Fibroblast of lung (primary cell): ENCODE measurements around the gene RNF10. TPM values are rescaled to one million over a fixed set of nuclear protein-coding genes. Genes with fewer than 3 reads are reported as not detected.

Source experiments
- DNase-seq, 2 donors: peaks; one replicate each; pipeline versions ENCODE4 v3.0.0 to v3.0.0-alpha.2; 2010; ENCODE audit warnings: low read depth in 2 of 2
- H2AFZ ChIP-seq: 2 replicates; pipeline ENCODE4 v1.5.1; 2012; ENCODE audit warnings: low read length, control low read depth, inconsistent platforms
- H3K27ac ChIP-seq: 2 replicates; pipeline ENCODE4 v1.5.1; 2011; ENCODE audit warnings: low read length, control low read depth; ENCODE audit not compliant: insufficient read depth
- H3K27me3 ChIP-seq: 2 replicates; pipeline ENCODE4 v1.5.1; 2011; ENCODE audit warnings: mild to moderate bottlenecking, low read length; ENCODE audit not compliant: control insufficient read depth, insufficient read depth
- H3K36me3 ChIP-seq: 2 replicates; pipeline ENCODE4 v1.5.1; 2011; ENCODE audit warnings: low read length; ENCODE audit not compliant: control insufficient read depth, insufficient read depth
- H3K4me1 ChIP-seq: 2 replicates; pipeline ENCODE4 v1.5.1; 2011; ENCODE audit warnings: low read length; ENCODE audit not compliant: control insufficient read depth, insufficient read depth; ENCODE audit errors: extremely low read depth
- H3K4me2 ChIP-seq: 2 replicates; pipeline ENCODE4 v1.5.1; 2011; ENCODE audit warnings: low read length, control low read depth; ENCODE audit not compliant: insufficient read depth; ENCODE audit errors: extremely low read depth
- H3K4me3 ChIP-seq, 4 experiments: fragments of 200-600 bp in 1 of 4; sonication (generic) in 1 of 4; replicated peaks in 1 of 4; 2 replicates each; pipeline ENCODE4 v1.5.1; 2011 to 2016; ENCODE audit warnings: low read length in 4 of 4, low read depth in 3 of 4, mild to moderate bottlenecking in 3 of 4, control low read depth in 2 of 4, inconsistent platforms in 1 of 4, mixed read lengths in 1 of 4; ENCODE audit not compliant: insufficient read depth in 1 of 4; ENCODE audit errors: control extremely low read depth in 1 of 4
- H3K79me2 ChIP-seq: 2 replicates; pipeline ENCODE4 v1.5.1; 2012; ENCODE audit warnings: mild to moderate bottlenecking, low read length, inconsistent platforms; ENCODE audit not compliant: control insufficient read depth, insufficient read depth
- H3K9ac ChIP-seq: 2 replicates; pipeline ENCODE4 v1.5.1; 2011; ENCODE audit warnings: mild to moderate bottlenecking, low read length, control low read depth; ENCODE audit not compliant: insufficient read depth
- H3K9me3 ChIP-seq: 2 replicates; pipeline ENCODE4 v1.5.1; 2012; ENCODE audit warnings: low read depth, low read length; ENCODE audit not compliant: control insufficient read depth, insufficient read depth
- H4K20me1 ChIP-seq: 2 replicates; pipeline ENCODE4 v1.5.1; 2011; ENCODE audit warnings: low read length; ENCODE audit not compliant: control insufficient read depth, insufficient read depth; ENCODE audit errors: extremely low read depth
- CTCF ChIP-seq, 2 donors: IDR thresholded peaks in 1 of 2; conservative IDR thresholded peaks in 1 of 2; 1 replicate in 1 of 2; 2 replicates in 1 of 2; pipeline ENCODE4 v1.5.1; 2011 to 2012; ENCODE audit warnings: low read length in 2 of 2, control low read depth in 1 of 2, inconsistent platforms in 1 of 2, low read depth in 1 of 2, mild to moderate bottlenecking in 1 of 2
- EZH2 ChIP-seq: IDR thresholded peaks from 2 replicates; pipeline ENCODE4 v1.5.1; 2012; ENCODE audit warnings: low read length, control low read depth, mild to moderate bottlenecking; ENCODE audit errors: missing control alignments
- polyA plus RNA-seq, 2 donors: library from polyadenylated mRNA; depleted of rRNA in 1 of 2; stranded (reverse) in 1 of 2; unstranded in 1 of 2; fragments of >200 nt; gene quantifications; 2 replicates each; pipeline ENCODE4 v1.2.1, GENCODE V29; 2011 to 2012; ENCODE audit warnings: missing spikeins in 1 of 2
- total RNA-seq: library from RNA; depleted of rRNA; stranded (reverse); fragments of >200 nt; gene quantifications from 2 replicates; pipeline ENCODE4 v1.2.1, GENCODE V29; 2014

RNF10 gene
- total and polyA plus RNA-seq, 2 donors (not counting 1 experiment from before 2014, with no cell fraction given), result 174 to 184 TPM

GRCh38 chr12:120562906-120563305, 28.8 kb downstream of the RNF10 start:
- Histone ChIP-seq H2AFZ (no peak overlapping the region), H4K20me1 (no peaks in the 10 kb centered on the region), H3K4me3 (no peak overlapping the region), H3K27ac (no peak overlapping the region), H3K4me1 (no peaks in the 10 kb centered on the region), H3K4me2 (no peak overlapping the region), H3K9ac (no peak overlapping the region), H3K79me2 (no peaks in the 10 kb centered on the region), H3K36me3 (peaks cover 19% of the 10 kb centered on the region), H3K27me3 (no peaks in the 10 kb centered on the region), H3K9me3 (no peaks in the 10 kb centered on the region)
- no peak for TF ChIP-seq EZH2
- TF ChIP-seq CTCF (conservative IDR thresholded peaks at IDR 0.05 in 1 of 2, IDR thresholded peaks at IDR 0.05 in 1 of 2; ENCODE audit: low read depth in 1 of 2, low read length in 2 of 2), result no peak
- DNase-seq, result no peak

DNA sequence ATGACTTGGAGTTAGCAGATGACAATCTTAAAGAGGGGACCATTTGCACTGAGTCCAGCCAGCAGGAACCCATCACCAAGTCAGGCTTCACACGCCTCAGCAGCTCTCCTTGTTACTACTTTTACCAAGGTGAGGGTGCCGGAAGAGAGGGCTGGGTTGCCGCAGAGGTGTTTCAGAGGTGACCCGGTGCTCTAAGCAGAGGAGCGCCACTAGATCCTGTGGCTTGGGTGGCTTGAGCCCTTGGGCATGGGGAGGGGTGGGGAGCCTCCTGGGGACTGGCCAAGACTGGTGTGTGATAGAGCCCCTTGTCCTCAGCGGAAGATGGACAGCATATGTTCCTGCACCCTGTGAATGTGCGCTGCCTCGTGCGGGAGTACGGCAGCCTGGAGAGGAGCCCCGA, 29.3 kb downstream of the RNF10 start:
- Histone ChIP-seq H4K20me1 (no peaks in the 10 kb centered on the region), H3K27ac (no peak overlapping the region), H3K9me3 (no peaks in the 10 kb centered on the region), H3K4me1 (no peaks in the 10 kb centered on the region), H3K36me3 (peaks cover 19% of the 10 kb centered on the region), H2AFZ (no peak overlapping the region), H3K4me2 (no peak overlapping the region), H3K4me3 (no peak overlapping the region), H3K9ac (no peak overlapping the region), H3K79me2 (no peaks in the 10 kb centered on the region), H3K27me3 (no peaks in the 10 kb centered on the region)
- DNase-seq, result no peak
- TF ChIP-seq EZH2 (no peak), CTCF (conservative IDR thresholded peaks at IDR 0.05 in 1 of 2, IDR thresholded peaks at IDR 0.05 in 1 of 2; ENCODE audit: low read depth in 1 of 2, low read length in 2 of 2) (no peak)

DNA sequence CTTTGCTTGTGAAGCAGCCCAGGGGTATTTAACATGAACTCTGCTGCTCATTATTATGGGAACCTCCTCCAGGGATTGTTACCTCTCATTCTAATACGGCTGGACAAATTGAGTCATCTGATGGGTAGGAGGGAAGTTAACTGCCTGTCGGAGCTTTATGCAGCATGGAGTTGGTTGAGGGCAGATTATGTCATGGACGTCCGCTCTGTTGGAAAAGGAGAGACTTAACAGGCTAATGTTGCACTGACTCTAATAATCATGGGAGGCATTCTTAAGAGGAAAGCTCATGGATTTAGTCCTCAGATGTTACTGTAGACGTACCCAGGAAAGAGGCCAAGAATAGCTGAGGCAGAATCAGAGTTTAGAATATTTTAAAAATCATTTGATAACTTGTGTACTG, 37.1 kb downstream of the RNF10 start:
- Histone ChIP-seq H3K27me3 (no peaks in the 10 kb centered on the region), H3K36me3 (peaks cover 19% of the 10 kb centered on the region), H3K79me2 (no peaks in the 10 kb centered on the region), H3K9ac (no peak overlapping the region), H3K4me3 (no peak overlapping the region), H3K9me3 (no peaks in the 10 kb centered on the region), H3K4me1 (no peaks in the 10 kb centered on the region), H2AFZ (no peak overlapping the region), H4K20me1 (no peaks in the 10 kb centered on the region), H3K27ac (no peak overlapping the region), H3K4me2 (no peak overlapping the region)
- DNase-seq, result peak in 1 of 2 donors; percentile 82
- TF ChIP-seq EZH2 (no peak), CTCF (conservative IDR thresholded peaks at IDR 0.05 in 1 of 2, IDR thresholded peaks at IDR 0.05 in 1 of 2; ENCODE audit: low read depth in 1 of 2, low read length in 2 of 2) (no peak)
